Neural cell (in vitro differentiated cells): ENCODE results near the gene ARGLU1. TPM values are rescaled to one million over a fixed set of nuclear protein-coding genes. Genes with fewer than 3 reads are reported as not detected.

Experiments used
- H2AFZ ChIP-seq: fragments of 200-600, 300-800 bp; sonication (generic), shearing (Covaris generic); 2 replicates; pipeline ENCODE4 v1.6.0; 2014; ENCODE audit warnings: low read depth, mild to moderate bottlenecking, antibody characterized with exemption, low read length, moderate library complexity
- H3F3A ChIP-seq: fragments of 200-600 bp; shearing (Covaris generic); 2 replicates; pipeline ENCODE4 v1.6.1; 2016; ENCODE audit warnings: mild to moderate bottlenecking, moderate library complexity, mixed read lengths, antibody characterized with exemption, low read length; ENCODE audit not compliant: insufficient read depth, poor library complexity, severe bottlenecking
- H3K27ac ChIP-seq: fragments of 200-600, 300-800 bp; sonication (generic), shearing (Covaris generic); 2 replicates; pipeline ENCODE4 v1.5.1; 2014; ENCODE audit warnings: mild to moderate bottlenecking, low read length, moderate library complexity
- H3K27me3 ChIP-seq: fragments of 300-800, 200-600 bp; sonication (generic), shearing (Covaris generic); 2 replicates; pipeline ENCODE4 v1.6.0; 2014; ENCODE audit warnings: mild to moderate bottlenecking, low read depth, low read length, moderate library complexity; ENCODE audit not compliant: insufficient read depth
- H3K36me3 ChIP-seq: fragments of 300-800, 200-600 bp; sonication (generic), shearing (Covaris generic); 2 replicates; pipeline ENCODE4 v1.5.1; 2014; ENCODE audit warnings: mild to moderate bottlenecking, antibody characterized with exemption, low read length, moderate library complexity; ENCODE audit not compliant: insufficient read depth
- H3K4me2 ChIP-seq: fragments of 300-800, 200-600 bp; sonication (generic), shearing (Covaris generic); 2 replicates; pipeline ENCODE4 v1.6.0; 2014; ENCODE audit warnings: mild to moderate bottlenecking, low read length
- H3K4me3 ChIP-seq: fragments of 300-800, 200-600 bp; sonication (generic), shearing (Covaris generic); 2 replicates; pipeline ENCODE4 v1.5.1; 2014; ENCODE audit warnings: mild to moderate bottlenecking, low read length, moderate library complexity
- H3K79me2 ChIP-seq: fragments of 200-600 bp; shearing (Covaris generic); replicated peaks from 2 replicates; pipeline ENCODE4 v1.6.0; 2014; ENCODE audit warnings: mild to moderate bottlenecking, low read length, moderate library complexity; ENCODE audit not compliant: insufficient read depth
- H3K9ac ChIP-seq: fragments of 300-800, 200-600 bp; sonication (generic), shearing (Covaris generic); 2 replicates; pipeline ENCODE4 v1.6.1; 2016; ENCODE audit warnings: mild to moderate bottlenecking, low read length, mixed read lengths
- H3K9me2 ChIP-seq: fragments of 200-600 bp; shearing (Covaris generic); 2 replicates; pipeline ENCODE4 v1.6.1; 2016; ENCODE audit warnings: mild to moderate bottlenecking, low read length, mixed read lengths; ENCODE audit not compliant: insufficient read depth
- H3K9me3 ChIP-seq: fragments of 200-600, 300-800 bp; sonication (generic), shearing (Covaris generic); 2 replicates; pipeline ENCODE4 v1.6.1; 2016; ENCODE audit warnings: mild to moderate bottlenecking, mixed run types, low read length, moderate library complexity, mixed read lengths
- H4K20me1 ChIP-seq: fragments of 200-600 bp; shearing (Covaris generic); 2 replicates; pipeline ENCODE4 v1.6.1; 2016; ENCODE audit warnings: mild to moderate bottlenecking, mixed run types; ENCODE audit not compliant: insufficient read depth
- EP300 ChIP-seq: fragments of 450-650 bp; conservative IDR thresholded peaks from 2 replicates; pipeline ENCODE4 v1.6.1; 2014; ENCODE audit warnings: antibody characterized with exemption, mild to moderate bottlenecking, moderate library complexity; ENCODE audit not compliant: poor library complexity, severe bottlenecking
- EZH2 ChIP-seq: fragments of 200-600, 300-800 bp; shearing (Covaris generic), sonication (generic); IDR thresholded peaks from 2 replicates; pipeline ENCODE4 v1.6.1; 2014; ENCODE audit warnings: antibody characterized with exemption, low read length, borderline replicate concordance, mild to moderate bottlenecking; ENCODE audit not compliant: insufficient read depth, poor library complexity, severe bottlenecking
- MXI1 ChIP-seq: fragments of 450-650 bp; conservative IDR thresholded peaks from 2 replicates; pipeline ENCODE4 v1.6.1; 2014; ENCODE audit warnings: antibody characterized with exemption, mild to moderate bottlenecking; ENCODE audit not compliant: poor library complexity, severe bottlenecking
- POLR2AphosphoS5 ChIP-seq: IDR thresholded peaks from 2 replicates; pipeline ENCODE4 v1.6.1; 2012
- RAD21 ChIP-seq: fragments of 450-650 bp; conservative IDR thresholded peaks from 2 replicates; pipeline ENCODE4 v1.6.1; 2014; ENCODE audit warnings: antibody characterized with exemption, mild to moderate bottlenecking, moderate library complexity
- SMC3 ChIP-seq: fragments of 450-650 bp; conservative IDR thresholded peaks from 2 replicates; pipeline ENCODE4 v1.6.1; 2014; ENCODE audit warnings: antibody characterized with exemption, mild to moderate bottlenecking, moderate library complexity; ENCODE audit not compliant: poor library complexity
- TAF1 ChIP-seq: IDR thresholded peaks from 2 replicates; pipeline ENCODE4 v1.6.1; 2012; ENCODE audit warnings: low read depth
- polyA plus RNA-seq: library from polyadenylated mRNA; depleted of rRNA; stranded (reverse); fragments of >200 nt; gene quantifications from 2 replicates; pipeline ENCODE4 v1.2.3, GENCODE V29; 2014
- TF ChIP-seq, protein P1 (sequence below): IDR thresholded peaks from 2 replicates; pipeline ENCODE4 v1.6.1; 2012; ENCODE audit warnings: borderline replicate concordance
- TF ChIP-seq, protein P2 (sequence below): fragments of 450-650 bp; IDR thresholded peaks from 2 replicates; pipeline ENCODE4 v1.5.1; 2014; ENCODE audit warnings: antibody characterized with exemption, mild to moderate bottlenecking, moderate library complexity; ENCODE audit not compliant: poor library complexity, severe bottlenecking

Gene ARGLU1
- polyA plus RNA-seq, 1 donor from 2014 or later: 967 TPM

DNA sequence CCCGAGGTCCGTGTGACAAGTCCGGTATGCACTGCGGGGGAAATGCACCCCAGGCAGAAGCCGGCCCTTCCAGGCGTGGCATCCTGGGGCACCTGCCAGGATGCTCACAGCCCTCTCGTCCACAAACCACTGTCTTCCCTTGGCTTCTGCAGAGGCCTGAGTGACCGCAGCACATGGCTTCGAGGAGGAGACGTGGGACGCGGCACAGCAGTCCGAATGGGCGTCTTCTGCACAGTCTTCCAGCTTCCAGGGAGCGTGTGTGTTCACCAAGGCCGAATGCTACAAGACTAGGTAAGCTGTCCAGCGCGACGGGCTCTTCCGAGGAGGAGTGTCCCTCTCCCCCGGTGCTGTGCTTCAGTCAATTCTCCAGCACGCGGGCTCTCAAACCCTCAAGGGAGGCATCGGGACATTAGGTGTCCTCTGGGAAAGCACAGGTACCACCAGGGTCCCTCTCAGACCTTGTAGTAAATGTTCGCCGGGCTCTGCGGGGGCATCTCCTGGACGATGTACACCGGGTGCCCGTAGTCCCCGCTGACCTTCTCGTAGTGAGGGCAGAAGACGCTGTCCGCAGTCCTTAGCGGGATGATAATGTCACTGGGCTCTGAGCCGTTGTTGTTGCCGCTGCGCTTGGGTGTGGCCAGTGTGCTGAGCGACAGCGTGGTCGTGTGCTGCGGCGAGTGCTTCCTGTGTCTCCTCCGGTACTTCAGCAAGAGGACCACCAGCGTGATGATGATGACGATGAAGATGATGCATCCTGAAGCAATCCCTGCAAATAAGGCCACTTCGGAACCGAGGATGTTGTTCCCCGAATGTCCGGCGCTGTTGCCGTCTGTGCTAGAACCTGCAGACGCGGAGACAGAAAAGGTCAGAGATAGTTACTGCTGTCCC, 75.1 kb downstream of the ARGLU1 start:
- Histone ChIP-seq H3K27me3 (no peaks in the 10 kb centered on the region), H4K20me1 (peaks cover 3% of the 10 kb centered on the region), H3K9me3 (no peaks in the 10 kb centered on the region), H3K79me2 (peaks cover 55% of the 10 kb centered on the region), H3K36me3 (peaks cover 35% of the 10 kb centered on the region), H3K27ac (no peak overlapping the region), H3K9me2 (no peaks in the 10 kb centered on the region), H3K9ac (no peak overlapping the region), H2AFZ (no peak overlapping the region), H3K4me3 (no peak overlapping the region), H3K4me2 (no peak overlapping the region), H3F3A (peaks cover 9% of the 10 kb centered on the region)
- TF ChIP-seq, protein P1, sequence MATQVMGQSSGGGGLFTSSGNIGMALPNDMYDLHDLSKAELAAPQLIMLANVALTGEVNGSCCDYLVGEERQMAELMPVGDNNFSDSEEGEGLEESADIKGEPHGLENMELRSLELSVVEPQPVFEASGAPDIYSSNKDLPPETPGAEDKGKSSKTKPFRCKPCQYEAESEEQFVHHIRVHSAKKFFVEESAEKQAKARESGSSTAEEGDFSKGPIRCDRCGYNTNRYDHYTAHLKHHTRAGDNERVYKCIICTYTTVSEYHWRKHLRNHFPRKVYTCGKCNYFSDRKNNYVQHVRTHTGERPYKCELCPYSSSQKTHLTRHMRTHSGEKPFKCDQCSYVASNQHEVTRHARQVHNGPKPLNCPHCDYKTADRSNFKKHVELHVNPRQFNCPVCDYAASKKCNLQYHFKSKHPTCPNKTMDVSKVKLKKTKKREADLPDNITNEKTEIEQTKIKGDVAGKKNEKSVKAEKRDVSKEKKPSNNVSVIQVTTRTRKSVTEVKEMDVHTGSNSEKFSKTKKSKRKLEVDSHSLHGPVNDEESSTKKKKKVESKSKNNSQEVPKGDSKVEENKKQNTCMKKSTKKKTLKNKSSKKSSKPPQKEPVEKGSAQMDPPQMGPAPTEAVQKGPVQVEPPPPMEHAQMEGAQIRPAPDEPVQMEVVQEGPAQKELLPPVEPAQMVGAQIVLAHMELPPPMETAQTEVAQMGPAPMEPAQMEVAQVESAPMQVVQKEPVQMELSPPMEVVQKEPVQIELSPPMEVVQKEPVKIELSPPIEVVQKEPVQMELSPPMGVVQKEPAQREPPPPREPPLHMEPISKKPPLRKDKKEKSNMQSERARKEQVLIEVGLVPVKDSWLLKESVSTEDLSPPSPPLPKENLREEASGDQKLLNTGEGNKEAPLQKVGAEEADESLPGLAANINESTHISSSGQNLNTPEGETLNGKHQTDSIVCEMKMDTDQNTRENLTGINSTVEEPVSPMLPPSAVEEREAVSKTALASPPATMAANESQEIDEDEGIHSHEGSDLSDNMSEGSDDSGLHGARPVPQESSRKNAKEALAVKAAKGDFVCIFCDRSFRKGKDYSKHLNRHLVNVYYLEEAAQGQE: no peak
- TF ChIP-seq MXI1 (no peak), SMC3 (no peak), TAF1 (no peak), EP300 (no peak), EZH2 (no peak), RAD21 (no peak), POLR2AphosphoS5 (no peak)
- TF ChIP-seq, protein P2, sequence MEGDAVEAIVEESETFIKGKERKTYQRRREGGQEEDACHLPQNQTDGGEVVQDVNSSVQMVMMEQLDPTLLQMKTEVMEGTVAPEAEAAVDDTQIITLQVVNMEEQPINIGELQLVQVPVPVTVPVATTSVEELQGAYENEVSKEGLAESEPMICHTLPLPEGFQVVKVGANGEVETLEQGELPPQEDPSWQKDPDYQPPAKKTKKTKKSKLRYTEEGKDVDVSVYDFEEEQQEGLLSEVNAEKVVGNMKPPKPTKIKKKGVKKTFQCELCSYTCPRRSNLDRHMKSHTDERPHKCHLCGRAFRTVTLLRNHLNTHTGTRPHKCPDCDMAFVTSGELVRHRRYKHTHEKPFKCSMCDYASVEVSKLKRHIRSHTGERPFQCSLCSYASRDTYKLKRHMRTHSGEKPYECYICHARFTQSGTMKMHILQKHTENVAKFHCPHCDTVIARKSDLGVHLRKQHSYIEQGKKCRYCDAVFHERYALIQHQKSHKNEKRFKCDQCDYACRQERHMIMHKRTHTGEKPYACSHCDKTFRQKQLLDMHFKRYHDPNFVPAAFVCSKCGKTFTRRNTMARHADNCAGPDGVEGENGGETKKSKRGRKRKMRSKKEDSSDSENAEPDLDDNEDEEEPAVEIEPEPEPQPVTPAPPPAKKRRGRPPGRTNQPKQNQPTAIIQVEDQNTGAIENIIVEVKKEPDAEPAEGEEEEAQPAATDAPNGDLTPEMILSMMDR: no peak

DNA sequence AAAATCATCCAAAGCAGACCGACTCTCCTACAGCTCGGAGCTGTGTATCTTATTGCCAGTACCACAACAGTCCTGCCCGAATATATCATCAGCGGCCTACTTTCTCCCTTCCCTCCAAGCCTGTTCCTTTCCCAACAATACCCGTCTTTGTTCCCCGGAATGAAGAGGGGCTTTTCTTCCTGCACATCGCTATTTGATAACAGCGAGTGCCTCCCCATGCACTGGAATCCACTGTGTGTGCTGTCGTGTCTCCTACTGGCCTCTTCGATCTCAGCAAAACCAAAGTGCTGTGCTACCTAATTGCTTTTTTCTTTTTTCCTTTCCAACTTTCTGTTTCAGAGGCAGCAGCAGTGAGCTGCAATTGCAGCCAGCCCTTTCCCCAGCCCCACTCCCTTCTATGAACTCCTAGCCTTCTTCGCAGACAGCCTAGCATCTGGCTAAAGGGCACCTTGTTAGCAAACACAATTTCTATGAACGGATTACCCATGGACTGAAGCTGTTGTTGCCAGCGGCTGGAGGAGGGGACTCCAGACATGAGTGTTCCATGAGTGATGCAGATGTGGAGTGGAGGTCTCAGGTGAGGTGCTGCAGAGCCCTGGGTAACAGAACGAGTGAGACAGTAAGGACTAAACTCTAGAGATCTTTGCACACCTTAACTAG, 75.9 kb downstream of the ARGLU1 start:
- TF ChIP-seq, protein P1: no peak
- TF ChIP-seq POLR2AphosphoS5 (no peak), EZH2 (no peak), TAF1 (no peak), SMC3 (no peak), MXI1 (no peak), RAD21 (no peak), EP300 (no peak)
- TF ChIP-seq, protein P2: no peak
- Histone ChIP-seq H3K4me3 (no peak overlapping the region), H3K27me3 (no peaks in the 10 kb centered on the region), H3K27ac (no peak overlapping the region), H3K9me2 (no peaks in the 10 kb centered on the region), H3K9ac (no peak overlapping the region), H2AFZ (no peak overlapping the region), H3K79me2 (peaks cover 47% of the 10 kb centered on the region), H3K4me2 (no peak overlapping the region), H3K9me3 (no peaks in the 10 kb centered on the region), H3F3A (peaks cover 9% of the 10 kb centered on the region), H4K20me1 (no peaks in the 10 kb centered on the region), H3K36me3 (peaks cover 35% of the 10 kb centered on the region)
